C4-2B (cell line): ENCODE results near the gene NEK3.
"Not testable (repeated sequence)": the region's sequence is repeated elsewhere in the genome, so short reads cannot be mapped to it uniquely, and the experiment has no call there.

Experiments used
- ZFX ChIP-seq: fragments of 450-650 bp; IDR thresholded peaks from 2 replicates; pipeline ENCODE4 v1.6.1; 2017
- TF ChIP-seq, protein P1 (sequence below): fragments of 450-650 bp; conservative IDR thresholded peaks from 2 replicates; pipeline ENCODE4 v1.5.1; 2017; ENCODE audit warnings: mild to moderate bottlenecking

DNA sequence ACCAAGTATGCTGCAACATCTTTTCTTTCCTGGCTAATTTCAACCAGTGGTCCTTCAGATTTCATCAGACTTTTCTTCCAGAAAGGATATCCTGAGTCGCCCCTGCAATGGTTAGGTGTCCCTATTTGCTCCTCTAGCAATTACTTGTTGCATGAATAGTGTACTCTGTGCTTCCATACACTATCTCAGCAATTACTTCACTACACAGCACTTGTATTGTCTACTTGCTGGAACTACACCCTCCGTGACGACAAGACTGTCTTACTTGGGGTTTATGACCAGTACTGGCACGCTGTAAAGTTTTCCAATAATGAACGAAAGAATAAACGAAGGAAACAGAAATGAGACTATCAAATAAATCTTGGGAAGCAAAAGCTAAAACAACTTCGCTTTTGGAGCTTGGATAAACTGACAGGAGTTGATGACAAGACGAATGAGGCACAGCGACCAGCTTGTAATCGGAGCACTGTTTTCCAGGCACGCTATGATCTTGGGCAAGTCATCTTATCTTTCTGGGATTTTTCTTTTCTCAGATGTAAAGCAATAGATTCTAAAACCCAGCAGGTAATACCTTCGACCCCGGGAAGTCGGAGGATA lies 34.3 kb upstream of the NEK3 start:
- TF ChIP-seq, protein P1, sequence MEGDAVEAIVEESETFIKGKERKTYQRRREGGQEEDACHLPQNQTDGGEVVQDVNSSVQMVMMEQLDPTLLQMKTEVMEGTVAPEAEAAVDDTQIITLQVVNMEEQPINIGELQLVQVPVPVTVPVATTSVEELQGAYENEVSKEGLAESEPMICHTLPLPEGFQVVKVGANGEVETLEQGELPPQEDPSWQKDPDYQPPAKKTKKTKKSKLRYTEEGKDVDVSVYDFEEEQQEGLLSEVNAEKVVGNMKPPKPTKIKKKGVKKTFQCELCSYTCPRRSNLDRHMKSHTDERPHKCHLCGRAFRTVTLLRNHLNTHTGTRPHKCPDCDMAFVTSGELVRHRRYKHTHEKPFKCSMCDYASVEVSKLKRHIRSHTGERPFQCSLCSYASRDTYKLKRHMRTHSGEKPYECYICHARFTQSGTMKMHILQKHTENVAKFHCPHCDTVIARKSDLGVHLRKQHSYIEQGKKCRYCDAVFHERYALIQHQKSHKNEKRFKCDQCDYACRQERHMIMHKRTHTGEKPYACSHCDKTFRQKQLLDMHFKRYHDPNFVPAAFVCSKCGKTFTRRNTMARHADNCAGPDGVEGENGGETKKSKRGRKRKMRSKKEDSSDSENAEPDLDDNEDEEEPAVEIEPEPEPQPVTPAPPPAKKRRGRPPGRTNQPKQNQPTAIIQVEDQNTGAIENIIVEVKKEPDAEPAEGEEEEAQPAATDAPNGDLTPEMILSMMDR: not testable (repeated sequence)
- not testable (repeated sequence) for TF ChIP-seq ZFX
